ENCODE data around the gene KCNG1. TPM values are rescaled to one million over a fixed set of nuclear protein-coding genes. Genes with fewer than 3 reads are reported as not detected.

KCNG1 gene, protein sequence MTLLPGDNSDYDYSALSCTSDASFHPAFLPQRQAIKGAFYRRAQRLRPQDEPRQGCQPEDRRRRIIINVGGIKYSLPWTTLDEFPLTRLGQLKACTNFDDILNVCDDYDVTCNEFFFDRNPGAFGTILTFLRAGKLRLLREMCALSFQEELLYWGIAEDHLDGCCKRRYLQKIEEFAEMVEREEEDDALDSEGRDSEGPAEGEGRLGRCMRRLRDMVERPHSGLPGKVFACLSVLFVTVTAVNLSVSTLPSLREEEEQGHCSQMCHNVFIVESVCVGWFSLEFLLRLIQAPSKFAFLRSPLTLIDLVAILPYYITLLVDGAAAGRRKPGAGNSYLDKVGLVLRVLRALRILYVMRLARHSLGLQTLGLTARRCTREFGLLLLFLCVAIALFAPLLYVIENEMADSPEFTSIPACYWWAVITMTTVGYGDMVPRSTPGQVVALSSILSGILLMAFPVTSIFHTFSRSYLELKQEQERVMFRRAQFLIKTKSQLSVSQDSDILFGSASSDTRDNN
- under 1 TPM; 0.29 to 0.59 TPM for total RNA-seq

DNA sequence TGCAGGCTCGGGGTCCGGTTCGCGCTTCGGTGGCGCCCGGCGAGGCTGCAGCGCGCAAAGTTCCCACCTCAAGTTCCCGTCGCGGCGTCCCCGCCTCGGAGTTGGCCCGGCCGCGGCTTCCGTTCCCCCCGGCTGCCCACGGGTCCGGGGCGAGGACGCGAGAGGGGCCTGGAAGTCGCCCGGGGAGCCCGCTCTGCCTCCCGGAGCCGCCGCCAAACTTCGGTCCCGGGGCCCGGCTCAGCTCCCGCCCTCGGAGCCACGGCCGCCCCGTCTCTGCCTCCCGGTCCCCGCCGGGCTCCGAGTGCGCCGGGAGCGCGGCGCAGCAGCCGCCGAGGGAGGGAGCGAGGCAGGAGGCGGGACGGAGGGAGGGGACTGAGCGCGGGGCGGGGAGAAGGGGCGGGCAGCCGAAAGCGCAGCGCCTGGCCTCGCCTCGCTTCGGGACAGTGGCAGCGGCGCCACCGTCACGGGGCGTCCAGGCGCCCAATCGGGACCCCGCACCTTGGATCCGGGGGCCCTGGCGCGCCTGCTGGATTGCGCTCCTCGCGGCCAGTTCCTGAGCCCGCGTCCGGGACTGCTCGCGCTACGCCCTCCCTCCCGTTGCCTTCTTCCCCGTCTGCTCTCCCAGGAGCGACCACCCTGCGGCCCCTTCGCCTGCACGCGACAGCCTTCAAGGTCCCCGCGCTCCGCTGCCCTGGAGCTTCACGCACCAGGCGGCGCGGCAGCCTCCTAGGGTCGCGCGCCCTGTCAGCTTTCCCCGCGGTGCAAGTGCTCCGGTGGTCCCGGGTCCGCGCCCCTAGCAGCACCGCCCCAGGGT is at the start of gene KCNG1:
KCNG1 (minus strand) TSS at position 305 of the 814 bp plus-strand sequence. CDS start 12,769 bp downstream, outside the sequence.
- Mint-ChIP-seq H3K27me3 (ENCODE audit: low read depth) (peaks cover 56% of the 10 kb centered on the region), H3K9me3 (no peaks in the 10 kb centered on the region), H3K27ac (no peak within 1 kb of the TSS), H3K4me1 (ENCODE audit: low read depth) (peaks cover 5% of the 10 kb centered on the region), H3K4me3 (peak within 1 kb of the TSS; percentile 42), H3K36me3 (ENCODE audit: low read depth) (no peaks in the 10 kb centered on the region)
- CTCF ChIA-PET: no interaction called here
- DNase-seq: peak; percentile 66
- intact Hi-C loops (cut with micrococcal nuclease): no loop called here

DNA sequence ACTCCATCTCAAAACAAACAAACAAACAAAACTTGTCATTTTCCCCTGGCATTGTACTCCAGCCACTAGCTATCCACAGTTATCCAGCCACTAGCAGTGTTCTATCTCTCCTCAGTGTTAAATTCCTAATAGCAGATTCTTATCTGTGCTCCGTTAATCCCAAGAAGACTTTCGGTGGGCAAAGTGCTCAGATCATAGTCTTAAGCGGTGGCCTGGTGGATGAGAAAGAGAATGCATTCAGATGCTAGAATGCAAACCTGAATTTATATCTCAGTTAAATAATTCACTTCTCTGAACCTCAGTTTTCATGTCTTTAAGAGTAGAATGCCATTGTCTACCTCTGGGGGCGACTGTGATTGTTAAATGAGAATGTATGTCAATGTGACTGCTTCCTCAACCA is 47.7 kb upstream of the KCNG1 start:
- intact Hi-C loops (cut with micrococcal nuclease): no loop called here
- Mint-ChIP-seq H3K27me3 (ENCODE audit: low read depth) (peaks cover 52% of the 10 kb centered on the region), H3K4me1 (ENCODE audit: low read depth) (no peaks in the 10 kb centered on the region), H3K27ac (no peak overlapping the region), H3K4me3 (no peak overlapping the region), H3K36me3 (ENCODE audit: low read depth) (no peaks in the 10 kb centered on the region), H3K9me3 (no peaks in the 10 kb centered on the region)
- CTCF ChIA-PET: no interaction called here
- DNase-seq: no peak

DNA sequence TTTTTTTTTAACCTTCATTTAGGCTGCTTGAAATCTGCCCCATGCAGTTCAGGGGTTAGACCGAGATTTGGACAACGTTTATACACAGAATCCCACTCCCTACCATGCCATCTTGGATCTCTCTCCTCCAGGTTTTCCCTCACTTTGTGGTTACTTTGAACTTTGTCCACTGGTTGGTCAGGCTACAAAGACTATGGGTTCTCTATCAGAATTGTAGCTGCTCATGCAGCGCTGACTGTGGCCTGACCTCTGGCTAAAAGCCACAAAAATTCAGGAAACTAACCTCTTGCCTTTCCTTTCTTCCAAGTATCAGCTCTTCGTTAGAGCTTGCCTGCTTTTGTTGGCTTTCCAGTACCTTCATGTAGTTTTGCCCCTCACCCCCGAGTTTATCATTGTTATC is 44.9 kb upstream of the KCNG1 start:
- H3K4me1 Mint-ChIP-seq (ENCODE audit: low read depth): peaks cover 13% of the 10 kb centered on the region
- H3K4me3 Mint-ChIP-seq: no peak overlapping the region
- intact Hi-C loops (cut with micrococcal nuclease): no loop called here
- DNase-seq: no peak
- H3K27ac Mint-ChIP-seq: no peak overlapping the region
- peaks cover 48% of the 10 kb centered on the region for H3K27me3 Mint-ChIP-seq (ENCODE audit: low read depth)
- peaks cover 2% of the 10 kb centered on the region for H3K9me3 Mint-ChIP-seq
- H3K36me3 Mint-ChIP-seq (ENCODE audit: low read depth): no peaks in the 10 kb centered on the region
- CTCF ChIA-PET: interaction anchor here (0.7 kb wide), 1 partner anchor 352 kb away, joined by 3 read pairs; no protein-coding TSS in a partner anchor

DNA sequence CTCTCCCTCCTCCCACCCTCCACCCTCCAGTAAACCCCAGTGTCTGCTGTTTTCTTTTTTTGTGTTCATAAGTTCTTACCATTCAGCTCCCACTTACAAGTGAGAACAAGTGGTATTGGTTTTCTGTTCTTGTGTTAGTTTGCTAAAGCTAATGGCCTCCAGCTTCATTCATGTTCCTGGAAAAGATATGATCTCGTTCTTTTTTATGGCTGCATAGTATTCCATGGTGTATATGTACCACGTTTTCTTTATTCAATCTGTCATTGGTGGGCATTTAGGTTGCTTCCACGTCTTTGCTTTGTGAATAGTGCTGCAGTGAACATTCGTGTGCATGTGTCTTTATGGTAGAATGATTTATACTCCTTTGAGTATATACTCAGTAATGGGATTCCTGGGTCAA is 42.7 kb upstream of the KCNG1 start:
- H3K9me3 Mint-ChIP-seq: peaks cover 6% of the 10 kb centered on the region
- no peaks in the 10 kb centered on the region for H3K36me3 Mint-ChIP-seq (ENCODE audit: low read depth)
- DNase-seq: no peak
- H3K27me3 Mint-ChIP-seq (ENCODE audit: low read depth): peaks cover 38% of the 10 kb centered on the region
- H3K27ac Mint-ChIP-seq: no peak overlapping the region
- H3K4me1 Mint-ChIP-seq (ENCODE audit: low read depth): peaks cover 33% of the 10 kb centered on the region
- no peak overlapping the region for H3K4me3 Mint-ChIP-seq
- intact Hi-C loops (cut with micrococcal nuclease): no loop called here
- CTCF ChIA-PET: interaction anchor here (0.7 kb wide), 1 partner anchor 30 kb away, joined by 3 read pairs; no protein-coding TSS in a partner anchor

DNA sequence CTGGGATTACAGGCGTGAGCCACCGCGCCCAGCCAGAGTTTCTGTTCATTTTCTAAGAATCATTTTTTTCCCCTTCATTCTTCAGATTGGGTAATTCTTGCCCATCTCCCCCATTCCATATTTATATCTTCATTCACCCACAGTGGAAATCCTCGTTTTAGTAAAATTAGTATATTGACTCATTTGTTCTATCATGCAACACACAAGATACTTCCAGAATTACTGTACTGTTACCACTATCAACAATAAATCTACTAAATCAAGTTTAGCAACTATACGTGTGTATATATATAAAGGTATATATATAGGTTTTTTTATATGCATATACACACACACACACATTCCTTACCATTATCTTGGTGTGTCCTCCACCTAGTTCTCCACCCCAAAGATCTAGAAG is 41.2 kb upstream of the KCNG1 start:
- H3K27ac Mint-ChIP-seq: no peak overlapping the region
- H3K9me3 Mint-ChIP-seq: peaks cover 6% of the 10 kb centered on the region
- H3K27me3 Mint-ChIP-seq (ENCODE audit: low read depth): peaks cover 34% of the 10 kb centered on the region
- H3K4me1 Mint-ChIP-seq (ENCODE audit: low read depth): peaks cover 44% of the 10 kb centered on the region
- intact Hi-C loops (cut with micrococcal nuclease): loop anchor here (1.0 kb wide), 1 partner anchor 64 kb away; no protein-coding TSS in a partner anchor
- DNase-seq: no peak
- H3K36me3 Mint-ChIP-seq (ENCODE audit: low read depth): no peaks in the 10 kb centered on the region
- CTCF ChIA-PET: interaction anchor here (0.6 kb wide), 1 partner anchor 1039 kb away, joined by 3 read pairs; no protein-coding TSS in a partner anchor
- no peak overlapping the region for H3K4me3 Mint-ChIP-seq

DNA sequence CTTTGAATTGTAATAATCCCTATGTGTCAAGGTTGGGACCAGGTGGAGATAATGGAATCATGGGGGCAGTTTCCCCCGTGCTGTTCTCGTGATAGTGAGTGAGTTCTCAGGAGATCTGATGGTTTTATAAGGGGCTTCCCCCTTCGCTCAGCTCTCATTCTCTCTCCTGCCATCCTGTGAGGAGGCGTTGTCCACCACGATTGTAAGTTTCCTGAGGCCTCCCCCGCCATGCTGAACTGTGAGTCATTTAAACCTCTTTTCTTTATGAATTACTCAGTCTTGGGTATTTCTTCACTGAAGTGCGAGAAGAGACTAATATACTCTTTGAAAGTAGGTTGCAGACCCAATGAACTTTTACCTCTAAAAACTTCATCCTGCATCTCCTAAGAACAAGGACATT is 39.2 kb upstream of the KCNG1 start:
- intact Hi-C loops (cut with micrococcal nuclease): loop anchor here (1.0 kb wide), 2 partner anchors 29 to 61 kb away; no protein-coding TSS in a partner anchor
- H3K27ac Mint-ChIP-seq: peak overlapping the region; percentile 79
- H3K36me3 Mint-ChIP-seq (ENCODE audit: low read depth): no peaks in the 10 kb centered on the region
- peaks cover 32% of the 10 kb centered on the region for H3K27me3 Mint-ChIP-seq (ENCODE audit: low read depth)
- H3K9me3 Mint-ChIP-seq: peaks cover 6% of the 10 kb centered on the region
- peak; percentile 83 for DNase-seq
- CTCF ChIA-PET: no interaction called here
- H3K4me1 Mint-ChIP-seq (ENCODE audit: low read depth): peaks cover 44% of the 10 kb centered on the region
- no peak overlapping the region for H3K4me3 Mint-ChIP-seq

DNA sequence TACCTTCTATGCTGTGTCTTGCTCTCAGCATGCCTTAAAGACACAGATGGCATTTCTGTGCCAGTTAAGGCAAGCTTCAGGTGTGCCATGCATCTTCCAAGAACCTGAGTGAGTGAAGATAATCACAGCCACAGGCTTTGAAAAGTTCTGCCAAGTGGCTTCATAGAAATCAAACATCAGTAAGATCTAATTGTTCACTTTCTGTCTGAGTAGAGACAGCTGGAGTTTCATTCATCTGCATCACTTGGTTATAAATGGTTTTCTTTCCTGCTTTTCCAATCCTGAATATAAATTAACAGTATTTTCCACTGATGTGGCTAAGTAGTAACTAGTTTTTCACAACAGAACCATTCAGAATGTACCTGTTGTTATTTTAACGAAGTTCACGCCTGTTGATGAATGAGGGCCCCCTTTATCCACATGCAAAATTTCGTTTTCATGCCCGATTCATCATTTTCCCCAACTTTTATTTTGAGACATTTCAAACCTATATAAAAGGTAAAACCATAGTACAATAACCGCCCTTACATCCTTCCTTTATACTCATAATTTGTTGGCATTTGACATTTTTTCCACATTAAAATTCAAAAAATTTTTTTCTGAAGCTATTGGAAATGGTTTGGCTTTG is 38.6 kb upstream of the KCNG1 start:
- Mint-ChIP-seq H3K27me3 (ENCODE audit: low read depth) (peaks cover 35% of the 10 kb centered on the region), H3K27ac (peak overlapping the region; percentile 79), H3K36me3 (ENCODE audit: low read depth) (no peaks in the 10 kb centered on the region), H3K4me1 (ENCODE audit: low read depth) (peaks cover 44% of the 10 kb centered on the region), H3K4me3 (no peak overlapping the region), H3K9me3 (peaks cover 6% of the 10 kb centered on the region)
- CTCF ChIA-PET: no interaction called here
- intact Hi-C loops (cut with micrococcal nuclease): loop anchor here (1.0 kb wide), 4 partner anchors 28 to 470 kb away; no protein-coding TSS in a partner anchor
- peak; percentile 22 for DNase-seq

DNA sequence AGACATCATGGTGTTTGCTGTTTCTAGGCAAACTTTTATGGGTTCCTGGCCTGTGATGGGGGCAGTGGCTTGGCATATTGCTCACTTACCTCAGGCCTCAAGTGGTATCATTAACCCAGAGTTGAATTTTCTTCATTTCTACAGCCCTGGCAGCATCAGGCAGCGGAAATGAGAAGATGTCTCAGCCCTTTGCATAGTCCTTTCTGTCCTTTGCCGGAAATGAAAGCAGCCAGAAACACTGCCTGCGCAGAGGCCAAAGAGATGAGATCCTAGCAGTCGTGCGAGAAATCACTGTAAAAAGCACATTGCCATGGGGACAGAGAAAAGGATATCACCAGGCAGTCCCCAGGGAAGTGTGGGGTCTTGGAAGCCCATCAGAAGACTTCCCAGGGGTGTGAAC is 37.4 kb upstream of the KCNG1 start:
- H3K4me3 Mint-ChIP-seq: no peak overlapping the region
- intact Hi-C loops (cut with micrococcal nuclease): no loop called here
- H3K27ac Mint-ChIP-seq: no peak overlapping the region
- H3K36me3 Mint-ChIP-seq (ENCODE audit: low read depth): no peaks in the 10 kb centered on the region
- DNase-seq: no peak
- H3K4me1 Mint-ChIP-seq (ENCODE audit: low read depth): peaks cover 44% of the 10 kb centered on the region
- H3K9me3 Mint-ChIP-seq: peaks cover 6% of the 10 kb centered on the region
- peaks cover 30% of the 10 kb centered on the region for H3K27me3 Mint-ChIP-seq (ENCODE audit: low read depth)
- CTCF ChIA-PET: no interaction called here

DNA sequence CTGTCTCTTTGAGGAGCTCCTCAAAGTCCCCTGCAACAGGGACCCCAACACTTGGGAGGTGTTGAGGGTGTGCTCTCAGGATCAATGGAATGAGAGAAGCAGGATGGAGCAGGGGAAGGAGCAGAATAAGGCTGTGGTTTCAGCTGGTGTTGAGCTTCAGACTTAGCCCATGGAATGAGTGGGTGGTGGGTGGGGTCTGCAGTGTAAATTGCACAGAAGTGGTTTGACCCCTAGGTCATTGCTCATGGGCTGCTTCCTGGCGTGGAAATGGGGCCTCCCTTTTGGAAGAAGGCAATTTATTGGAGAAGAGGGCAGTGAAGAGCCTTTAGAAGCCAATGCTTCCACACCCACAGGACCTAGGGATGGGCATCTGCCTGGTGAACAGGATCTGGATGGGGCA is 37.0 kb upstream of the KCNG1 start:
- CTCF ChIA-PET: interaction anchor here (1.2 kb wide), 1 partner anchor 72 kb away, joined by 3 read pairs; no protein-coding TSS in a partner anchor
- intact Hi-C loops (cut with micrococcal nuclease): no loop called here

DNA sequence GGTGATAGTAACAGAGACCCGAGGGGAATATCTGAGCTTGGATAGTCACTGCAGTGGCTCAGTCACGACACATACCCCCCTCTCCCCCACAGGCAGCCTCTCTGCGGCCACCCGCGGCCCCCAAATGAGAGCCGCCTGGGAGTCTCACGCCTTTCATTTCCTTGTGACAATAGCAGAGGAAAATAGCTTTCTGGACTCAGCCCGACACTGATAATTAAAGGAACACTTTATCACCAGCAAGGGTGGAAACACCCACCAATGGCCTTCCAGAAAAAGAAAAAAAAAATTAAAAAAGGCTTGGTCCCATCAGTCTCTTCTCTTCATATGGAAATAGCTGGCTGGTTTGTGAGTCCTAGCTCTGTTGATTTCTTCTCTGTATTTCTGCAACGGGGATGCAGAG is 35.1 kb upstream of the KCNG1 start:
- Mint-ChIP-seq H3K4me1 (ENCODE audit: low read depth) (peaks cover 34% of the 10 kb centered on the region), H3K36me3 (ENCODE audit: low read depth) (no peaks in the 10 kb centered on the region), H3K9me3 (peaks cover 5% of the 10 kb centered on the region), H3K4me3 (no peak overlapping the region), H3K27me3 (ENCODE audit: low read depth) (peaks cover 41% of the 10 kb centered on the region), H3K27ac (no peak overlapping the region)
- DNase-seq: no peak
- intact Hi-C loops (cut with micrococcal nuclease): no loop called here
- CTCF ChIA-PET: interaction anchor here (0.9 kb wide), 1 partner anchor 36 kb away, joined by 3 read pairs; no protein-coding TSS in a partner anchor

More for the DNA sequence above, 37.0 kb upstream of the KCNG1 start:
- no peak for DNase-seq
- Mint-ChIP-seq H3K27ac (no peak overlapping the region), H3K4me3 (no peak overlapping the region), H3K9me3 (peaks cover 6% of the 10 kb centered on the region), H3K36me3 (ENCODE audit: low read depth) (no peaks in the 10 kb centered on the region), H3K27me3 (ENCODE audit: low read depth) (peaks cover 33% of the 10 kb centered on the region), H3K4me1 (ENCODE audit: low read depth) (peaks cover 44% of the 10 kb centered on the region)

DNA sequence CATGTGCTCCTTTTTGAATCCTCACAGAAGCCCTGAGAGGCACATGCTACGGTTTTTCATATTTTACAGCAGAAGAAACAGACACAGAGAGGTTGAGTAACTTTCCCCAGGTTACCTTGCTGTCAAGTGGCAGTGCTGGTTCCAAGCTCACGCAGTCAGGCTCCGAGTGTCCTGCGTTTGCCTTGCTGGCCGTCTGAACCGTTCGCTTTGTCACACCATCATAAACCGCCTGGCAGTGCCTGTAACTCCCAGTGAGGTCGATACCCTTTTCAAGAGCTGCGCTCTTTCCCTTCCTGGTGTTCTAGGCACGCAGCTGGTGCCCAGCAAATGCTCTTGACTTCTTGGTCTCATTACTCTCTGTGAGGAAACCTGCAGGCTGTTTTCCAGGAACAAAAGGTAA is 31.3 kb upstream of the KCNG1 start:
- no peaks in the 10 kb centered on the region for H3K4me1 Mint-ChIP-seq (ENCODE audit: low read depth)
- intact Hi-C loops (cut with micrococcal nuclease): no loop called here
- no peaks in the 10 kb centered on the region for H3K36me3 Mint-ChIP-seq (ENCODE audit: low read depth)
- no peak overlapping the region for H3K4me3 Mint-ChIP-seq
- CTCF ChIA-PET: no interaction called here
- no peak for DNase-seq
- H3K27me3 Mint-ChIP-seq (ENCODE audit: low read depth): peaks cover 49% of the 10 kb centered on the region
- no peaks in the 10 kb centered on the region for H3K9me3 Mint-ChIP-seq
- no peak overlapping the region for H3K27ac Mint-ChIP-seq

All from activated naive CD4-positive, alpha-beta T cell treated with anti-CD3 and anti-CD28 coated beads for 36 hours (primary cell).